KMS-11 (cell line): Measurements from ENCODE around the gene MORC2.

Experiments
- H2AFZ ChIP-seq: fragments of 200-600 bp; sonication (generic); 2 replicates; pipeline ENCODE4 v1.6.1; 2016; ENCODE audit warnings: antibody characterized with exemption, mixed run types, low read depth
- H3K27ac ChIP-seq: fragments of 200-600 bp; sonication (generic); 2 replicates; pipeline ENCODE4 v1.6.1; 2016; ENCODE audit warnings: mild to moderate bottlenecking, mixed run types
- H3K27me3 ChIP-seq: fragments of 200-600 bp; sonication (generic); 2 replicates; pipeline ENCODE4 v1.6.1; 2017; ENCODE audit warnings: mild to moderate bottlenecking, low read depth, mixed run types, moderate library complexity; ENCODE audit not compliant: insufficient read depth
- H3K36me3 ChIP-seq: fragments of 200-600 bp; sonication (generic); 2 replicates; pipeline ENCODE4 v1.6.1; 2017; ENCODE audit warnings: mild to moderate bottlenecking, mixed run types; ENCODE audit not compliant: insufficient read depth
- H3K4me1 ChIP-seq: fragments of 200-600 bp; sonication (generic); 2 replicates; pipeline ENCODE4 v1.6.1; 2016; ENCODE audit warnings: mild to moderate bottlenecking, low read depth, mixed run types; ENCODE audit not compliant: poor library complexity, severe bottlenecking
- H3K4me2 ChIP-seq: fragments of 200-600 bp; sonication (generic); 2 replicates; pipeline ENCODE4 v1.7.0; 2016; ENCODE audit warnings: mild to moderate bottlenecking, mixed run types
- H3K4me3 ChIP-seq: fragments of 200-600 bp; sonication (generic); IDR thresholded peaks from 2 replicates; pipeline ENCODE4 v1.6.1; 2017; ENCODE audit warnings: low read depth, low read length, mixed read lengths; ENCODE audit not compliant: insufficient read depth
- H3K79me2 ChIP-seq: fragments of 200-600 bp; sonication (generic); 2 replicates; pipeline ENCODE4 v1.6.1; 2016; ENCODE audit warnings: low read depth, mixed run types; ENCODE audit not compliant: insufficient read depth
- H3K9ac ChIP-seq: fragments of 200-600 bp; sonication (generic); 2 replicates; pipeline ENCODE4 v1.6.1; 2016; ENCODE audit warnings: mild to moderate bottlenecking, mixed run types
- H4K20me1 ChIP-seq: fragments of 200-600 bp; sonication (generic); 2 replicates; pipeline ENCODE4 v1.6.1; 2016; ENCODE audit warnings: mild to moderate bottlenecking, mixed run types; ENCODE audit not compliant: insufficient read depth
- CTCF ChIP-seq: fragments of 200-600 bp; sonication (generic); conservative IDR thresholded peaks from 2 replicates; pipeline ENCODE4 v1.6.1; 2017; ENCODE audit warnings: low read depth, mild to moderate bottlenecking, antibody characterized with exemption, low read length, moderate library complexity, mixed read lengths

MORC2 gene

GRCh38 chr22:30985561-30986208, 17.1 kb upstream of the MORC2 start:
- TF ChIP-seq CTCF = no peak

GRCh38 chr22:30984317-30984716, 15.7 kb upstream of the MORC2 start:
- TF ChIP-seq CTCF = no peak
- Histone ChIP-seq H3K36me3 (no peaks in the 10 kb centered on the region), H3K27ac (no peak overlapping the region), H3K27me3 (no peaks in the 10 kb centered on the region), H3K79me2 (no peaks in the 10 kb centered on the region), H4K20me1 (no peaks in the 10 kb centered on the region), H3K4me3 (no peak overlapping the region), H3K4me1 (no peaks in the 10 kb centered on the region), H2AFZ (no peak overlapping the region), H3K4me2 (no peak overlapping the region), H3K9ac (no peak overlapping the region)

More at GRCh38 chr22:30985561-30986208, 17.1 kb upstream of the MORC2 start:
- H3K4me1 ChIP-seq = no peaks in the 10 kb centered on the region
- H2AFZ ChIP-seq = no peak overlapping the region
- H3K9ac ChIP-seq = no peak overlapping the region
- no peaks in the 10 kb centered on the region for H3K36me3 ChIP-seq
- H4K20me1 ChIP-seq = no peaks in the 10 kb centered on the region
- H3K79me2 ChIP-seq = no peaks in the 10 kb centered on the region
- no peak overlapping the region for H3K4me2 ChIP-seq
- no peak overlapping the region for H3K27ac ChIP-seq
- no peak overlapping the region for H3K4me3 ChIP-seq
- H3K27me3 ChIP-seq = no peaks in the 10 kb centered on the region

GRCh38 chr22:30982512-30982911, 13.9 kb upstream of the MORC2 start:
- Histone ChIP-seq H3K27ac (no peak overlapping the region), H3K4me3 (no peak overlapping the region), H3K36me3 (no peaks in the 10 kb centered on the region), H3K27me3 (no peaks in the 10 kb centered on the region), H3K4me2 (no peak overlapping the region), H3K9ac (no peak overlapping the region), H2AFZ (no peak overlapping the region), H3K79me2 (peaks cover 4% of the 10 kb centered on the region; the same call in 1 of the 2 replicates), H4K20me1 (no peaks in the 10 kb centered on the region), H3K4me1 (peaks cover 14% of the 10 kb centered on the region)
- no peak for TF ChIP-seq CTCF

DNA sequence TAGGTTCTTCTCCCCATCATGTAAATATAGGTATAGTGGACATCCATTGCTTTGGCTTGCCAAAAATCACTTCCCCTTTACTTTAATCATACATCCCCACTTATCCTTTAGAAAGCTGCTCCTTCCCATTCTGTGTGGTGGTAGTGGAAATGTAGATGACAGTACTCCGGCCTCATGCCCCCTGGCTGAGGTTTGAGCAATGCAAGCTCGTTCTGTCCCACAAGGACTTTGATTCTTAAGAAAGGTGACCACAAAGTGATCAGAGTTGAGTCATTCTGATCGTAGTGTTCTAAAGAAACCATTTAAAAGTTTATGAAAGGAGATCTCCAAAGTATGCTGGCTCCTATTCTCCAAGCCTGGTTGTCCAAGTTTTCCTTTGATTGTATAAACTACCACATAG, 11.4 kb upstream of the MORC2 start:
- no peak overlapping the region for H2AFZ ChIP-seq
- no peak overlapping the region for H3K4me3 ChIP-seq
- no peak overlapping the region for H3K9ac ChIP-seq
- H3K27me3 ChIP-seq = no peaks in the 10 kb centered on the region
- H3K4me1 ChIP-seq = peaks cover 21% of the 10 kb centered on the region
- H3K27ac ChIP-seq = no peak overlapping the region
- H3K4me2 ChIP-seq = no peak overlapping the region
- H3K36me3 ChIP-seq = no peaks in the 10 kb centered on the region
- H3K79me2 ChIP-seq = peaks cover 4% of the 10 kb centered on the region
- TF ChIP-seq CTCF = no peak
- H4K20me1 ChIP-seq = no peaks in the 10 kb centered on the region
